NOMO-1 treated with dmso at 0.1 percent for 144 hours (cell line): ENCODE data around the gene ARHGAP28.
"Not testable (repeated sequence)": the region's sequence is repeated elsewhere in the genome, so short reads cannot be mapped to it uniquely, and the experiment has no call there.

Source experiments
- DNase-seq: peaks from one replicate; lab custom pipeline; 2025; ENCODE audit not compliant: unreplicated experiment; lab: John Stamatoyannopoulos, UW

Gene ARHGAP28

GRCh38 chr18:6814882-6815425, 85.4 kb downstream of the ARHGAP28 start:
- DNase-seq = no peak

- no peak for DNase-seq
These were observed 86.6 kb downstream of the ARHGAP28 start for GRCh38 chr18:6816154-6816553.

- no peak for DNase-seq
These were observed 89.8 kb downstream of the ARHGAP28 start for GRCh38 chr18:6819332-6819731.

GRCh38 chr18:6820314-6820713, 90.8 kb downstream of the ARHGAP28 start:
- DNase-seq = no peak

GRCh38 chr18:6821356-6821755, 91.8 kb downstream of the ARHGAP28 start:
- DNase-seq = no peak

GRCh38 chr18:6827161-6827560, 97.6 kb downstream of the ARHGAP28 start:
- DNase-seq = not testable (repeated sequence)

- DNase-seq = not testable (repeated sequence)
These were observed 98.0 kb downstream of the ARHGAP28 start for GRCh38 chr18:6827566-6827965.

- DNase-seq = no peak
These were observed 101.4 kb downstream of the ARHGAP28 start for GRCh38 chr18:6830916-6831315.

GRCh38 chr18:6835345-6835744, 105.8 kb downstream of the ARHGAP28 start:
- DNase-seq = no peak

- no peak for DNase-seq
These were observed 106.8 kb downstream of the ARHGAP28 start for GRCh38 chr18:6836331-6836730.

- DNase-seq = no peak
These were observed 108.4 kb downstream of the ARHGAP28 start for GRCh38 chr18:6837904-6838303.

GRCh38 chr18:6842081-6842480, 112.6 kb downstream of the ARHGAP28 start:
- no peak for DNase-seq

- DNase-seq = no peak
These were observed 113.8 kb downstream of the ARHGAP28 start for GRCh38 chr18:6843308-6843707.

- not testable (repeated sequence) for DNase-seq
These were observed 116.0 kb downstream of the ARHGAP28 start for GRCh38 chr18:6845521-6845920.

GRCh38 chr18:6850396-6850795, 120.9 kb downstream of the ARHGAP28 start:
- DNase-seq = no peak

- DNase-seq = no peak
These were observed 122.0 kb downstream of the ARHGAP28 start for GRCh38 chr18:6851480-6851879.

GRCh38 chr18:6854811-6855210, 125.3 kb downstream of the ARHGAP28 start:
- no peak for DNase-seq

- no peak for DNase-seq
These were observed 126.3 kb downstream of the ARHGAP28 start for GRCh38 chr18:6855767-6856166.

- DNase-seq = no peak
These were observed 127.8 kb downstream of the ARHGAP28 start for GRCh38 chr18:6857300-6857699.

- no peak for DNase-seq
These were observed 130.3 kb downstream of the ARHGAP28 start for GRCh38 chr18:6859676-6860422.

GRCh38 chr18:6860804-6861448, 131.4 kb downstream of the ARHGAP28 start:
- DNase-seq = no peak

GRCh38 chr18:6865251-6865650, 135.7 kb downstream of the ARHGAP28 start:
- DNase-seq = no peak
